ENCODE data around the gene PLEKHD1.

PLEKHD1 gene

DNA sequence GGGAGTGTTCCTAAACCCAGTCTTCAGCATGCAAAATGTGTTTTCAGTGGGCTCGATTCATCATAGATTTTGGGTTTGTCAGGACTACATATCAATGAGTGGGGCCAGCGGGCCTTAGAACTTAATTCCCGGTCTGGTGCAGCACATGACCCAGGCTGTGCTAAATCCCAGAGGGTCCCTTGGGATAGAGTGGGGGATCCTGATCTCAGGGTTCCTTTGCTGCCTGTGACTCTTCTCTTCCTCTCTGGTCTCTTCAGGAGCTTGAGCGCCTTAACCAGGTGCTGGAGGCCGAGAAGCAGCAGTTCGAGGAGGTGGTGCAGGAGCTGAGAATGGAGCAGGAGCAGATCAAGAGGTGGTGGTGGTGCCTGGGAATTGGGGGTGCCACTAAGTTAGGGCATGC, 37.5 kb downstream of the PLEKHD1 start:
- TF ChIP-seq CEBPB (IDR thresholded peaks at IDR 0.05): no peak
- no peak for TF ChIP-seq EGR1 (IDR thresholded peaks at IDR 0.05)
- TF ChIP-seq ZBTB7A (IDR thresholded peaks at IDR 0.05; ENCODE audit: low read depth): no peak

DNA sequence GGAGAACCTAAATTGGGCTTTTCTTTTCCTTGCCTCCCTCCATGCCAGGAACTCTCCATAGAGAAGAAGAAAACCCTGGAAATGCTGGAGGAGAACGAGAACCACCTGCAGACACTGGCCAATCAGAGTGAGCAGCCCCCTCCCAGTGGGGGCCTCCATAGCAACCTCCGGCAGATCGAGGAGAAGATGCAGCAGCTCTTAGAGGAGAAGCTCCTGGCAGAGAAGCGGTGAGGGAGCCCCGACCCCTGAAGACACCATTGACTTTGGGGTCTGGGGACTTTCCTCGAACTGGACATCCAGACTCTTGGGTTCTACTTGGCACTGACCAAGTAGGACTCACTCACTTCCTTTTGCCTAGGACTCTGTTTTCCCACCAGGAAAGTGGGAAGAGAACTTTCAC, 41.4 kb downstream of the PLEKHD1 start:
- TF ChIP-seq YY1 (IDR thresholded peaks at IDR 0.05; ENCODE audit: low read depth): no peak
- TF ChIP-seq CEBPB (IDR thresholded peaks at IDR 0.05): no peak
- no peak for TF ChIP-seq FOXM1 (IDR thresholded peaks at IDR 0.05; ENCODE audit: borderline replicate concordance, low read depth)
- TF ChIP-seq TAF1 (IDR thresholded peaks at IDR 0.05; ENCODE audit: low read depth): no peak
- TF ChIP-seq TEAD4 (IDR thresholded peaks at IDR 0.05): no peak
- no peak for TF ChIP-seq EGR1 (IDR thresholded peaks at IDR 0.05)
- TF ChIP-seq, protein P1, sequence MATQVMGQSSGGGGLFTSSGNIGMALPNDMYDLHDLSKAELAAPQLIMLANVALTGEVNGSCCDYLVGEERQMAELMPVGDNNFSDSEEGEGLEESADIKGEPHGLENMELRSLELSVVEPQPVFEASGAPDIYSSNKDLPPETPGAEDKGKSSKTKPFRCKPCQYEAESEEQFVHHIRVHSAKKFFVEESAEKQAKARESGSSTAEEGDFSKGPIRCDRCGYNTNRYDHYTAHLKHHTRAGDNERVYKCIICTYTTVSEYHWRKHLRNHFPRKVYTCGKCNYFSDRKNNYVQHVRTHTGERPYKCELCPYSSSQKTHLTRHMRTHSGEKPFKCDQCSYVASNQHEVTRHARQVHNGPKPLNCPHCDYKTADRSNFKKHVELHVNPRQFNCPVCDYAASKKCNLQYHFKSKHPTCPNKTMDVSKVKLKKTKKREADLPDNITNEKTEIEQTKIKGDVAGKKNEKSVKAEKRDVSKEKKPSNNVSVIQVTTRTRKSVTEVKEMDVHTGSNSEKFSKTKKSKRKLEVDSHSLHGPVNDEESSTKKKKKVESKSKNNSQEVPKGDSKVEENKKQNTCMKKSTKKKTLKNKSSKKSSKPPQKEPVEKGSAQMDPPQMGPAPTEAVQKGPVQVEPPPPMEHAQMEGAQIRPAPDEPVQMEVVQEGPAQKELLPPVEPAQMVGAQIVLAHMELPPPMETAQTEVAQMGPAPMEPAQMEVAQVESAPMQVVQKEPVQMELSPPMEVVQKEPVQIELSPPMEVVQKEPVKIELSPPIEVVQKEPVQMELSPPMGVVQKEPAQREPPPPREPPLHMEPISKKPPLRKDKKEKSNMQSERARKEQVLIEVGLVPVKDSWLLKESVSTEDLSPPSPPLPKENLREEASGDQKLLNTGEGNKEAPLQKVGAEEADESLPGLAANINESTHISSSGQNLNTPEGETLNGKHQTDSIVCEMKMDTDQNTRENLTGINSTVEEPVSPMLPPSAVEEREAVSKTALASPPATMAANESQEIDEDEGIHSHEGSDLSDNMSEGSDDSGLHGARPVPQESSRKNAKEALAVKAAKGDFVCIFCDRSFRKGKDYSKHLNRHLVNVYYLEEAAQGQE (IDR thresholded peaks at IDR 0.05; ENCODE audit: low read depth): no peak
- no peak for TF ChIP-seq TCF12 (IDR thresholded peaks at IDR 0.05; ENCODE audit: low read depth)
- TF ChIP-seq ZBTB7A (IDR thresholded peaks at IDR 0.05; ENCODE audit: low read depth): no peak
- TF ChIP-seq, protein P2, sequence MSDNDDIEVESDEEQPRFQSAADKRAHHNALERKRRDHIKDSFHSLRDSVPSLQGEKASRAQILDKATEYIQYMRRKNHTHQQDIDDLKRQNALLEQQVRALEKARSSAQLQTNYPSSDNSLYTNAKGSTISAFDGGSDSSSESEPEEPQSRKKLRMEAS (IDR thresholded peaks at IDR 0.05): no peak
- TF ChIP-seq NFIC (IDR thresholded peaks at IDR 0.05): no peak
- TF ChIP-seq, protein P3, sequence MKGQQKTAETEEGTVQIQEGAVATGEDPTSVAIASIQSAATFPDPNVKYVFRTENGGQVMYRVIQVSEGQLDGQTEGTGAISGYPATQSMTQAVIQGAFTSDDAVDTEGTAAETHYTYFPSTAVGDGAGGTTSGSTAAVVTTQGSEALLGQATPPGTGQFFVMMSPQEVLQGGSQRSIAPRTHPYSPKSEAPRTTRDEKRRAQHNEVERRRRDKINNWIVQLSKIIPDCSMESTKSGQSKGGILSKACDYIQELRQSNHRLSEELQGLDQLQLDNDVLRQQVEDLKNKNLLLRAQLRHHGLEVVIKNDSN (IDR thresholded peaks at IDR 0.05): no peak
- TF ChIP-seq RAD21 (IDR thresholded peaks at IDR 0.05; ENCODE audit: low read depth): no peak
- TF ChIP-seq CREB1 (IDR thresholded peaks at IDR 0.05; ENCODE audit: low read depth): no peak
- TF ChIP-seq EP300 (IDR thresholded peaks at IDR 0.05; ENCODE audit: borderline replicate concordance): no peak

DNA sequence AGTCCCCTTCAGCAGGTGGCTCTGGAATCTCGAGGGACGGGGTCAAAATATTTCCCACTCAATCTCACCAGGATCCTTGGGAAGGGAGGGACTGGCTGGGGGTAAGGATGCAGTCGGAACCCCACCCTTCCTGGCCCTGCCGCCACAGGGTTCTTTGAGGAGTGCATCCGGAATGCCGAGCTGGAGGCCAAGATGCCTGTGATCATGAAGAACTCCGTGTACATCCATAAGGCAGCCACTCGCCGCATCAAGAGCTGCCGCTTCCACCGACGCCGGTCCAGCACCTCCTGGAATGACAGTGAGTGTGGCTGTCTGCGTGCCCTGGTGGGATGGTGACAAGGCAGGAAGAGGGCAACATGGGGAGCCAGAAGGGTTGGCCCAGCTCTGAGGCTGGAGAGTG, 43.1 kb downstream of the PLEKHD1 start:
- TF ChIP-seq, protein P3 (IDR thresholded peaks at IDR 0.05): no peak
- TF ChIP-seq YY1 (IDR thresholded peaks at IDR 0.05; ENCODE audit: low read depth): no peak
- no peak for TF ChIP-seq ZBTB7A (IDR thresholded peaks at IDR 0.05; ENCODE audit: low read depth)
- TF ChIP-seq RAD21 (IDR thresholded peaks at IDR 0.05; ENCODE audit: low read depth): no peak
- TF ChIP-seq CREB1 (IDR thresholded peaks at IDR 0.05; ENCODE audit: low read depth): no peak
- TF ChIP-seq, protein P2 (IDR thresholded peaks at IDR 0.05): no peak
- TF ChIP-seq TCF12 (IDR thresholded peaks at IDR 0.05; ENCODE audit: low read depth): no peak
- TF ChIP-seq, protein P1 (IDR thresholded peaks at IDR 0.05; ENCODE audit: low read depth): no peak
- TF ChIP-seq NFIC (IDR thresholded peaks at IDR 0.05): no peak
- no peak for TF ChIP-seq EGR1 (IDR thresholded peaks at IDR 0.05)
- no peak for TF ChIP-seq CEBPB (IDR thresholded peaks at IDR 0.05)
- TF ChIP-seq FOXM1 (IDR thresholded peaks at IDR 0.05; ENCODE audit: borderline replicate concordance, low read depth): no peak
- no peak for TF ChIP-seq EP300 (IDR thresholded peaks at IDR 0.05; ENCODE audit: borderline replicate concordance)
- no peak for TF ChIP-seq TAF1 (IDR thresholded peaks at IDR 0.05; ENCODE audit: low read depth)
- no peak for TF ChIP-seq TEAD4 (IDR thresholded peaks at IDR 0.05)

DNA sequence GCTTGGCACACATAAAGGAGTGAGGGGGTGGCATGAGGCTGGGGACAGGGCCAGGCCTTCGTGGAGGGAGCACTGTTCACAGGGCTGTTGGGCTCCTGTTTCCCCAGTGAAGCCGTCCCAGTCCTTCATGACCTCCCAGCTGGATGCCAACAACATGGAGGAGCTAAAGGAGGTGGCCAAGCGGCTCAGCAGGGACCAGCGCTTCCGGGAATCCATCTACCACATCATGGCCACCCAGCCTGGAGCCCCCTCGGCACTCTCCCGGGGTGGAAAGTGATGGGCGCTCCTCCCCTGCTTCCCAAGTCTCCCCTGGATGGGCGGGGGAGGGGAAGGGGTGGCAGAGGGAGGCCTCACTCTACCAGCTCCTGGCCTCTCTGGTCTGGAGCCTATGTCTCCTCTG, 43.6 kb downstream of the PLEKHD1 start:
- TF ChIP-seq CREB1 (IDR thresholded peaks at IDR 0.05; ENCODE audit: low read depth) (no peak), TCF12 (IDR thresholded peaks at IDR 0.05; ENCODE audit: low read depth) (no peak), FOXM1 (IDR thresholded peaks at IDR 0.05; ENCODE audit: borderline replicate concordance, low read depth) (no peak), EGR1 (IDR thresholded peaks at IDR 0.05) (no peak), EP300 (IDR thresholded peaks at IDR 0.05; ENCODE audit: borderline replicate concordance) (no peak), ZBTB7A (IDR thresholded peaks at IDR 0.05; ENCODE audit: low read depth) (no peak), RAD21 (IDR thresholded peaks at IDR 0.05; ENCODE audit: low read depth) (no peak), YY1 (IDR thresholded peaks at IDR 0.05; ENCODE audit: low read depth) (no peak), TAF1 (IDR thresholded peaks at IDR 0.05; ENCODE audit: low read depth) (no peak), NFIC (IDR thresholded peaks at IDR 0.05) (no peak), TEAD4 (IDR thresholded peaks at IDR 0.05) (no peak), CEBPB (IDR thresholded peaks at IDR 0.05) (no peak)
- TF ChIP-seq, protein P2 (IDR thresholded peaks at IDR 0.05): no peak
- TF ChIP-seq, protein P1 (IDR thresholded peaks at IDR 0.05; ENCODE audit: low read depth): no peak
- TF ChIP-seq, protein P3 (IDR thresholded peaks at IDR 0.05): no peak
